ENCODE measurements around the gene SMARCA2. TPM values are rescaled to one million over a fixed set of nuclear protein-coding genes. Genes with fewer than 3 reads are reported as not detected.

Gene SMARCA2
- total RNA-seq, 1 experiment from 2014 or later: 27.9 TPM

GRCh38 chr9:2193552-2193951, 178.4 kb downstream of the SMARCA2 start:
- Histone ChIP-seq H3K9me2 (replicated peaks; ENCODE audit: low read length) (no peaks in the 10 kb centered on the region), H3K9ac (ENCODE audit: low read length) (no peak overlapping the region), H3K4me1 (ENCODE audit: insufficient read depth, low read length) (no peaks in the 10 kb centered on the region), H3K36me3 (ENCODE audit: low read depth, low read length) (no peaks in the 10 kb centered on the region), H3K27ac (ENCODE audit: low read length) (no peak overlapping the region), H3K27me3 (ENCODE audit: low read length) (no peaks in the 10 kb centered on the region), H3F3A (ENCODE audit: low read length, unreplicated experiment) (no peaks in the 10 kb centered on the region), H4K20me1 (ENCODE audit: low read length) (no peaks in the 10 kb centered on the region), H3K4me3 (ENCODE audit: low read length) (no peak overlapping the region), H2AFZ (ENCODE audit: low read length) (no peak overlapping the region), H3K4me2 (ENCODE audit: low read length) (no peak overlapping the region), H3K9me3 (ENCODE audit: low read length) (no peaks in the 10 kb centered on the region), H3K79me2 (ENCODE audit: low read length) (no peaks in the 10 kb centered on the region)
- intact Hi-C loops (cut with micrococcal nuclease): no loop called here
- DNase-seq: no peak
- TF ChIP-seq EZH2phosphoT487 (IDR thresholded peaks at IDR 0.05; ENCODE audit: borderline replicate concordance, low read length): no peak
- TF ChIP-seq CTCF (conservative IDR thresholded peaks at IDR 0.05; ENCODE audit: low read depth, low read length): no peak
- no peak for TF ChIP-seq EZH2 (IDR thresholded peaks at IDR 0.05; ENCODE audit: low read length, unreplicated experiment)
- CTCF ChIA-PET: no interaction called here
- no peak for ATAC-seq
- no TSS peak for BruUV-seq (replicated peaks)
- POLR2A ChIA-PET (ENCODE audit: unreplicated experiment): no interaction called here

GRCh38 chr9:2195211-2195610, 180.1 kb downstream of the SMARCA2 start:
- ChIA-PET CTCF (no interaction called here), POLR2A (ENCODE audit: unreplicated experiment) (no interaction called here)
- ATAC-seq: no peak
- no peak overlapping the region for H3K9ac ChIP-seq (ENCODE audit: low read length)
- H3K79me2 ChIP-seq (ENCODE audit: low read length): no peaks in the 10 kb centered on the region
- no peaks in the 10 kb centered on the region for H3F3A ChIP-seq (ENCODE audit: low read length, unreplicated experiment)
- H3K4me2 ChIP-seq (ENCODE audit: low read length): no peak overlapping the region
- no peak overlapping the region for H3K27ac ChIP-seq (ENCODE audit: low read length)
- H3K4me3 ChIP-seq (ENCODE audit: low read length): no peak overlapping the region
- TF ChIP-seq CTCF (conservative IDR thresholded peaks at IDR 0.05; ENCODE audit: low read depth, low read length) (no peak), EZH2 (IDR thresholded peaks at IDR 0.05; ENCODE audit: low read length, unreplicated experiment) (no peak), EZH2phosphoT487 (IDR thresholded peaks at IDR 0.05; ENCODE audit: borderline replicate concordance, low read length) (no peak)
- no peaks in the 10 kb centered on the region for H3K9me3 ChIP-seq (ENCODE audit: low read length)
- no peaks in the 10 kb centered on the region for H3K27me3 ChIP-seq (ENCODE audit: low read length)
- no peaks in the 10 kb centered on the region for H4K20me1 ChIP-seq (ENCODE audit: low read length)
- DNase-seq: no peak
- H3K4me1 ChIP-seq (ENCODE audit: insufficient read depth, low read length): no peaks in the 10 kb centered on the region
- H3K9me2 ChIP-seq (replicated peaks; ENCODE audit: low read length): no peaks in the 10 kb centered on the region
- intact Hi-C loops (cut with micrococcal nuclease): no loop called here
- no peak overlapping the region for H2AFZ ChIP-seq (ENCODE audit: low read length)
- H3K36me3 ChIP-seq (ENCODE audit: low read depth, low read length): no peaks in the 10 kb centered on the region
- BruUV-seq (replicated peaks): no TSS peak

- no peaks in the 10 kb centered on the region for H3K36me3 ChIP-seq (ENCODE audit: low read depth, low read length)
- no TSS peak for BruUV-seq (replicated peaks)
- POLR2A ChIA-PET (ENCODE audit: unreplicated experiment): no interaction called here
These were observed 181.6 kb downstream of the SMARCA2 start for GRCh38 chr9:2196757-2197156.

More at GRCh38 chr9:2196757-2197156, 181.6 kb downstream of the SMARCA2 start:
- Histone ChIP-seq H4K20me1 (ENCODE audit: low read length) (no peaks in the 10 kb centered on the region), H2AFZ (ENCODE audit: low read length) (no peak overlapping the region), H3K4me3 (ENCODE audit: low read length) (no peak overlapping the region), H3K9ac (ENCODE audit: low read length) (no peak overlapping the region), H3K9me3 (ENCODE audit: low read length) (no peaks in the 10 kb centered on the region), H3K27me3 (ENCODE audit: low read length) (no peaks in the 10 kb centered on the region), H3K27ac (ENCODE audit: low read length) (no peak overlapping the region), H3K79me2 (ENCODE audit: low read length) (no peaks in the 10 kb centered on the region), H3K4me1 (ENCODE audit: insufficient read depth, low read length) (no peaks in the 10 kb centered on the region), H3F3A (ENCODE audit: low read length, unreplicated experiment) (no peaks in the 10 kb centered on the region), H3K9me2 (replicated peaks; ENCODE audit: low read length) (no peaks in the 10 kb centered on the region), H3K4me2 (ENCODE audit: low read length) (no peak overlapping the region)
- intact Hi-C loops (cut with micrococcal nuclease): no loop called here
- no peak for TF ChIP-seq EZH2 (IDR thresholded peaks at IDR 0.05; ENCODE audit: low read length, unreplicated experiment)
- no peak for TF ChIP-seq EZH2phosphoT487 (IDR thresholded peaks at IDR 0.05; ENCODE audit: borderline replicate concordance, low read length)
- TF ChIP-seq CTCF (conservative IDR thresholded peaks at IDR 0.05; ENCODE audit: low read depth, low read length): no peak
- CTCF ChIA-PET: no interaction called here
- DNase-seq: no peak
- ATAC-seq: no peak

Data from PC-3 (cell line).